Large intestine (tissue), 3 donors: Measurements from ENCODE around the gene AGAP3. TPM values are rescaled to one million over a fixed set of nuclear protein-coding genes. Genes with fewer than 3 reads are reported as not detected.

Experiments used
- DNase-seq, 2 donors: peaks; one replicate each; pipeline versions ENCODE4 v3.0.0 to v3.0.0-alpha.2; 2013
- H3K27ac ChIP-seq: one replicate; pipeline ENCODE4 v1.5.1; 2013; ENCODE audit warnings: low read length
- H3K27me3 ChIP-seq: 2 replicates; pipeline ENCODE4 v1.6.1; 2013; ENCODE audit warnings: low read length; ENCODE audit not compliant: control insufficient read depth, insufficient read depth
- H3K36me3 ChIP-seq: 2 replicates; pipeline ENCODE4 v1.6.1; 2013; ENCODE audit warnings: low read length; ENCODE audit not compliant: control insufficient read depth, insufficient read depth
- H3K4me1 ChIP-seq: one replicate; pipeline ENCODE4 v1.6.1; 2013; ENCODE audit warnings: low read length; ENCODE audit not compliant: control insufficient read depth, insufficient read depth
- H3K4me3 ChIP-seq: one replicate; pipeline ENCODE4 v1.5.1; 2013; ENCODE audit warnings: low read length
- H3K9me3 ChIP-seq: one replicate; pipeline ENCODE4 v1.6.1; 2013; ENCODE audit warnings: mild to moderate bottlenecking, low read depth, low read length, moderate library complexity; ENCODE audit not compliant: control insufficient read depth
- WGBS: methylation state at CpG from one replicate; pipeline ENCODE4 v1.1.5; 2013; ENCODE audit warnings: low lambda C conversion rate; ENCODE audit not compliant: insufficient coverage; 5-methylcytosine and 5-hydroxymethylcytosine counted together
- polyA plus RNA-seq: library from polyadenylated mRNA; unstranded; fragments of 120-200 nt; gene quantifications from one replicate; pipeline ENCODE4 v1.2.1, GENCODE V29; 2013

The AGAP3 gene
- polyA plus RNA-seq, 1 donor, result 58.0 TPM

DNA sequence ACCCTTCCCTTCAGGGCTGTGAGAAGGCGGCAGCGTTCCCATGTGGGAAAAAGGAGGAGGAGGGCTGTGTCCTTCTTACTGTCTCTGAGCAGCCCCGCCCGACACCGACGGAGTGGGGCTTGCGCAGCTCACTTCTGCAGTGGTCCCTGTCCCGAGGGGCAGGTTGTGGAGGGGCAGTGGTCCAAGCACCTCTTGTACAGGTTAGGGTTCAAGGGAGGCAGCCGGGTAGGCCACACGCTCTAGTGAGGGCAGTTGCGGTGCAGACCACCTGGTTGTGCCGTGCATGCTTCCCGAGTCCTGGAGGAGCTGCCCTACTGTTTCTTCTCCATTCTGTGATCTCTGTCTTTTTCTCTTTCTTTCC lies 32.8 kb downstream of the AGAP3 start:
- Histone ChIP-seq H3K27ac (no peak overlapping the region), H3K9me3 (peaks cover 7% of the 10 kb centered on the region), H3K4me1 (peaks cover 8% of the 10 kb centered on the region), H3K36me3 (peaks cover 62% of the 10 kb centered on the region), H3K4me3 (no peak overlapping the region), H3K27me3 (peaks cover 4% of the 10 kb centered on the region)
- DNase-seq, result no peak
- no CpG with 5 or more reads among the region's 13 CpGs for WGBS

- Histone ChIP-seq H3K9me3 (peaks cover 7% of the 10 kb centered on the region), H3K36me3 (peaks cover 70% of the 10 kb centered on the region), H3K27me3 (no peaks in the 10 kb centered on the region), H3K27ac (no peak overlapping the region), H3K4me3 (no peak overlapping the region), H3K4me1 (peaks cover 6% of the 10 kb centered on the region)
- DNase-seq, result no peak
- no CpG with 5 or more reads among the region's 27 CpGs for WGBS
Observed at GRCh38 chr7:151119902-151120301, 33.6 kb downstream of the AGAP3 start.

- Histone ChIP-seq H3K4me3 (no peak overlapping the region), H3K36me3 (peaks cover 72% of the 10 kb centered on the region), H3K4me1 (peaks cover 12% of the 10 kb centered on the region), H3K9me3 (peaks cover 7% of the 10 kb centered on the region), H3K27ac (no peak overlapping the region), H3K27me3 (no peaks in the 10 kb centered on the region)
- DNase-seq, result no peak
- WGBS, result no CpG with 5 or more reads among the region's 22 CpGs
Observed at GRCh38 chr7:151120896-151121295, 34.6 kb downstream of the AGAP3 start.

DNA sequence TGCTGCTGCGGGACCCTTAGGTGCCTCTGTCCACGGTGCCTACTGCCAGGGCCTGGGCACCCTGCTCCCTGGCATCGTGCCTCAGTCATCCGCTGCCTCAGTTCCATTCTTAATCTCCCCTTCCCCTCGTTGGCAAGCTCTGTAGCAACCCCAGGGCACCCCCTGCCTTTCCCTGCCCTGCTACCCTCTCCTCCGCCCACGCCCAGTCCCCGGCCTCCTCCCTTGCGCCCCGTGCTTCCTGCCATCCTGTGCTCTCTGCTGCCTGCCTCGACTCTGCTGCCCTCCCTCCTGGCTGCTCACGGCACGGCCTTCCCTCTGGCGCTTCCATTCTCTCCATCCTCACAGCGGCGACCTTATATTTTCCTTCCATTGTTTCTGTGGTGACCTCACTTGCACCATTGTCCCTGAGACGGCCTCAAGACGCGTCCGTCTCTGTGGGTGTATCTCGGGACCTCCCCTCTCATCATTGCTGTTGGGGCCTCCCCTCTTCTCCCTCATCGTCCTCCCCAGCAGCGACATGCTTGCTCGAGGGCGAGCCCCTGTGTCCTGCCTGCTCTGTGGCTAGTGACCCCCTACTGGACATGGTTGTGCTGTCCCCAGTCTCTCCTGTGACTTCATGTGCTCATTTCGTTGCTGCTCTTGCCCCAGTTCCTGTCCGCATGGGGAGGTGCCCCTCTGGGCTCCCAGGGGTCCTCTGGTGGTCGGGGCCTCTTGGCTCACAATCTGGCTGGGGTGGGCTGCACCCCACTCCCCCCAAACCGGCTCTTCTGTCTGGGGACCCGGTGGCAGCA lies 35.3 kb downstream of the AGAP3 start:
- 88% methylated on average over 6 of the region's 30 CpGs for WGBS
- peaks cover 7% of the 10 kb centered on the region for H3K9me3 ChIP-seq
- no peak for DNase-seq
- no peak overlapping the region for H3K27ac ChIP-seq
- no peak overlapping the region for H3K4me3 ChIP-seq
- no peaks in the 10 kb centered on the region for H3K27me3 ChIP-seq
- peaks cover 12% of the 10 kb centered on the region for H3K4me1 ChIP-seq
- H3K36me3 ChIP-seq, result peaks cover 71% of the 10 kb centered on the region

- 70% methylated on average over 10 of the region's 24 CpGs for WGBS
- Histone ChIP-seq H3K4me1 (peaks cover 12% of the 10 kb centered on the region), H3K27me3 (no peaks in the 10 kb centered on the region), H3K36me3 (peaks cover 65% of the 10 kb centered on the region), H3K4me3 (no peak overlapping the region), H3K9me3 (peaks cover 7% of the 10 kb centered on the region), H3K27ac (no peak overlapping the region)
- DNase-seq, result no peak
Observed at GRCh38 chr7:151122276-151122675, 36.0 kb downstream of the AGAP3 start.

- peaks cover 61% of the 10 kb centered on the region for H3K36me3 ChIP-seq
- peaks cover 7% of the 10 kb centered on the region for H3K9me3 ChIP-seq
- H3K27ac ChIP-seq, result no peak overlapping the region
- no peak overlapping the region for H3K4me3 ChIP-seq
- DNase-seq, result no peak
- H3K27me3 ChIP-seq, result no peaks in the 10 kb centered on the region
- peaks cover 12% of the 10 kb centered on the region for H3K4me1 ChIP-seq
- WGBS, result no CpG with 5 or more reads among the region's 29 CpGs
Observed at GRCh38 chr7:151122796-151123157, 36.5 kb downstream of the AGAP3 start.

GRCh38 chr7:151123158-151123821 lies 37.0 kb downstream of the AGAP3 start:
- Histone ChIP-seq H3K4me1 (peaks cover 12% of the 10 kb centered on the region), H3K9me3 (peaks cover 7% of the 10 kb centered on the region), H3K36me3 (peaks cover 61% of the 10 kb centered on the region), H3K4me3 (no peak overlapping the region), H3K27me3 (no peaks in the 10 kb centered on the region), H3K27ac (no peak overlapping the region)
- DNase-seq, result no peak
- WGBS, result 81% methylated on average over 3 of the region's 50 CpGs

DNA sequence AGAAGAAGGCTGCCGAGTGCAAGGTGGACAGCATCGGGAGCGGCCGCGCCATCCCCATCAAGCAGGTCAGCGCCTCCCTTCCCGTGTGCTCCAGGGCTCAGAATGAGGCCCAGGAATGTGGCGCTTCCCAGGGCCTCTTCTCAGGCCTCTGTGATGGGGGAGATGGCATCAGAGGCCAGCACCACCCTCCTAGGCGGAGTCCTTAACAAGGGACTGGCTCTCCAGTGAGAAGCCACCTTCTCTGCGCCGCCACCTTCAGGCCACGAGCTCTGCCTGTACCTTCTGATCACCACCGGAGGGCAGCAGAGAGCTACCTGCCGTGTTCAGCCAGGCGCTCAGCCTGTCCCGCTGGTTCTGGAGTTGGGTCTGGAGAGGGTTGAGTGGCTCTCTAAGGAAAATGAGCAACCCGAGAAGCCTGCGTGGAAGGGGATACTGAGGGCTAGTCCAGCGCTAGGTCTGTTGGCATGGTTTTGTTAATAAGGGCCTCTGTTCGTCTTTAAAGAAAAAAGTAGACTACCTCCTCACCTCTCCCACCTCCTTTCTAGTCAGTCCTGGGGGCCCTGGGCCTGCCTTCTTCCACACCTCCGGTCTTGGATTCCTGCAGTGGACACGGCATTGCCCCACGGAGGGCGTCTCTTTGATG lies 37.7 kb downstream of the AGAP3 start:
- Histone ChIP-seq H3K36me3 (peaks cover 61% of the 10 kb centered on the region), H3K27ac (no peak overlapping the region), H3K4me3 (no peak overlapping the region), H3K9me3 (peaks cover 7% of the 10 kb centered on the region), H3K27me3 (no peaks in the 10 kb centered on the region), H3K4me1 (peaks cover 12% of the 10 kb centered on the region)
- DNase-seq, result peak; percentile 70 to 77
- no CpG with 5 or more reads among the region's 24 CpGs for WGBS

DNA sequence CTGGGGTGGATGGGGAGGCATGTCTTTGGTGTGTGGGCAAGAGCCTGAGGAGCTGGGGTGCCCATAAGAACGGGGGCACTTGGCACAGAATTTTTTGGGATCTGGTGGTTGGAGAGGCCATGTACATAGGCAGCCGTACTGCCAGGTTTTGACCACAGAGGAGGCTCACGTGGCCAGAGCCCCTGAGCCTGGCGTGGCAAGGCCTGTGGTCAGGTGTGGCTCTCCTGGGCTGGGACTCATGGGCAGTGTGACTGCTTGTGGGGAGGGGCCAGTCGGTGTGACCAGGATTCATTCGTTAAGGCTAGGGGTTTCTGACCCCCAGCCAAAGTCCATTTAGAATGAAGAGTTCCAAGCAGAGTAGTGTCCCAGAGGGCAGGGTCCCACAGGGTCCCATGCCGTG lies 38.2 kb downstream of the AGAP3 start:
- Histone ChIP-seq H3K27me3 (no peaks in the 10 kb centered on the region), H3K9me3 (peaks cover 7% of the 10 kb centered on the region), H3K4me3 (no peak overlapping the region), H3K27ac (no peak overlapping the region), H3K36me3 (peaks cover 60% of the 10 kb centered on the region), H3K4me1 (peaks cover 15% of the 10 kb centered on the region)
- WGBS, result no CpG with 5 or more reads among the region's 7 CpGs
- no peak for DNase-seq

GRCh38 chr7:151124899-151125399 lies 38.7 kb downstream of the AGAP3 start:
- no peak overlapping the region for H3K27ac ChIP-seq
- H3K27me3 ChIP-seq, result no peaks in the 10 kb centered on the region
- peaks cover 58% of the 10 kb centered on the region for H3K36me3 ChIP-seq

More at GRCh38 chr7:151124899-151125399, 38.7 kb downstream of the AGAP3 start:
- Histone ChIP-seq H3K4me3 (peak overlapping the region; percentile 48), H3K9me3 (peaks cover 7% of the 10 kb centered on the region), H3K4me1 (peaks cover 18% of the 10 kb centered on the region)
- no peak for DNase-seq
- whole genome bisulfite sequencing, result 90% methylated on average over 2 of the region's 14 CpGs
